Neuronal stem cell (in vitro differentiated cells): ENCODE measurements around the gene CYP19A1.

ENCODE experiments used
- DNase-seq: peaks from one replicate; pipeline ENCODE4 v3.0.0-alpha.2; 2013; ENCODE audit warnings: low spot score
- H2AFZ ChIP-seq: one replicate; pipeline ENCODE4 v1.6.1; 2013; ENCODE audit warnings: mild to moderate bottlenecking, low read length, inconsistent platforms
- H2AK5ac ChIP-seq: 2 replicates; pipeline ENCODE4 v1.6.1; 2013; ENCODE audit warnings: low read depth, mild to moderate bottlenecking, inconsistent platforms, low read length, moderate library complexity, mixed read lengths
- H2BK120ac ChIP-seq: 2 replicates; pipeline ENCODE4 v1.6.1; 2013; ENCODE audit warnings: low read depth, mild to moderate bottlenecking, inconsistent platforms, low read length, moderate library complexity, mixed read lengths
- H2BK12ac ChIP-seq: one replicate; pipeline ENCODE4 v1.6.1; 2013; ENCODE audit warnings: low read length, inconsistent platforms
- H2BK15ac ChIP-seq: 2 replicates; pipeline ENCODE4 v1.6.1; 2013; ENCODE audit warnings: mild to moderate bottlenecking, low read length, inconsistent platforms, mixed read lengths
- H2BK5ac ChIP-seq: one replicate; pipeline ENCODE4 v1.6.1; 2013; ENCODE audit warnings: inconsistent platforms, mild to moderate bottlenecking, low read length, moderate library complexity
- H3K14ac ChIP-seq: one replicate; pipeline ENCODE4 v1.6.1; 2013; ENCODE audit warnings: low read length, inconsistent platforms
- H3K18ac ChIP-seq: 2 replicates; pipeline ENCODE4 v1.6.1; 2013; ENCODE audit warnings: low read length, inconsistent platforms
- H3K23ac ChIP-seq: 2 replicates; pipeline ENCODE4 v1.6.1; 2013; ENCODE audit warnings: low read depth, mild to moderate bottlenecking, mixed read lengths, low read length, inconsistent platforms; ENCODE audit not compliant: poor library complexity
- H3K27ac ChIP-seq: replicated peaks from 3 replicates; pipeline ENCODE4 v1.5.1; 2013; ENCODE audit warnings: low read length, inconsistent platforms
- H3K27me3 ChIP-seq, 3 experiments: 2 replicates each; pipeline ENCODE4 v1.6.1; 2013; ENCODE audit warnings: low read length in 3 of 3, mild to moderate bottlenecking in 2 of 3, inconsistent platforms in 1 of 3, low read depth in 1 of 3, mixed read lengths in 1 of 3, moderate library complexity in 1 of 3; ENCODE audit not compliant: control insufficient read depth in 3 of 3, insufficient read depth in 3 of 3
- H3K36me3 ChIP-seq, 2 donors: replicated peaks in 1 of 2; 2 replicates each; pipeline ENCODE4 v1.6.1; 2013; ENCODE audit warnings: low read length in 2 of 2; ENCODE audit not compliant: control insufficient read depth in 2 of 2, insufficient read depth in 2 of 2
- H3K4ac ChIP-seq: 2 replicates; pipeline ENCODE4 v1.6.1; 2013; ENCODE audit warnings: inconsistent platforms, mild to moderate bottlenecking, low read length, moderate library complexity
- H3K4me1 ChIP-seq, 2 donors: 1 replicate in 1 of 2; 2 replicates in 1 of 2; pipeline ENCODE4 v1.6.1; 2013; ENCODE audit warnings: low read length in 2 of 2, low read depth in 1 of 2; ENCODE audit not compliant: control insufficient read depth in 2 of 2, insufficient read depth in 1 of 2
- H3K4me2 ChIP-seq: one replicate; pipeline ENCODE4 v1.6.1; 2013; ENCODE audit warnings: mild to moderate bottlenecking, low read length, inconsistent platforms; ENCODE audit not compliant: insufficient read depth, poor library complexity, severe bottlenecking
- H3K4me3 ChIP-seq, 2 donors: 2 replicates each; pipeline ENCODE4 v1.5.1; 2013; ENCODE audit warnings: low read length in 2 of 2, mild to moderate bottlenecking in 2 of 2, inconsistent platforms in 1 of 2, moderate library complexity in 1 of 2
- H3K79me1 ChIP-seq: one replicate; pipeline ENCODE4 v1.6.1; 2013; ENCODE audit warnings: low read depth, mild to moderate bottlenecking, inconsistent platforms, low read length, moderate library complexity
- H3K9ac ChIP-seq: one replicate; pipeline ENCODE4 v1.6.1; 2013; ENCODE audit warnings: mild to moderate bottlenecking, low read depth, low read length, inconsistent platforms; ENCODE audit not compliant: poor library complexity
- H3K9me3 ChIP-seq, 2 donors: replicated peaks in 1 of 2; 2 replicates each; pipeline versions ENCODE3 to v1.6.1; 2013; ENCODE audit warnings: low read length in 2 of 2, mild to moderate bottlenecking in 2 of 2, inconsistent platforms in 1 of 2, low read depth in 1 of 2, mixed read lengths in 1 of 2, moderate library complexity in 1 of 2; ENCODE audit not compliant: control insufficient read depth in 2 of 2, insufficient read depth in 1 of 2
- H4K8ac ChIP-seq: one replicate; pipeline ENCODE4 v1.6.1; 2013; ENCODE audit warnings: low read depth, mild to moderate bottlenecking, inconsistent platforms, low read length, moderate library complexity
- H4K91ac ChIP-seq: one replicate; pipeline ENCODE4 v1.6.1; 2013; ENCODE audit warnings: low read length, low read depth, mild to moderate bottlenecking, inconsistent platforms; ENCODE audit not compliant: poor library complexity
- WGBS, 2 donors: extraction: QIAGEN DNeasy Blood & Tissue Kit; methylation state at CpG; one replicate each; pipeline ENCODE4 v1.1.7; 2013; ENCODE audit warnings: missing lambda C conversion rate in 2 of 2, mixed read lengths in 1 of 2; ENCODE audit not compliant: insufficient read length in 2 of 2, insufficient replicate concordance in 1 of 2; ENCODE audit errors: extremely low coverage in 2 of 2; 5-methylcytosine and 5-hydroxymethylcytosine counted together

Gene CYP19A1

DNA sequence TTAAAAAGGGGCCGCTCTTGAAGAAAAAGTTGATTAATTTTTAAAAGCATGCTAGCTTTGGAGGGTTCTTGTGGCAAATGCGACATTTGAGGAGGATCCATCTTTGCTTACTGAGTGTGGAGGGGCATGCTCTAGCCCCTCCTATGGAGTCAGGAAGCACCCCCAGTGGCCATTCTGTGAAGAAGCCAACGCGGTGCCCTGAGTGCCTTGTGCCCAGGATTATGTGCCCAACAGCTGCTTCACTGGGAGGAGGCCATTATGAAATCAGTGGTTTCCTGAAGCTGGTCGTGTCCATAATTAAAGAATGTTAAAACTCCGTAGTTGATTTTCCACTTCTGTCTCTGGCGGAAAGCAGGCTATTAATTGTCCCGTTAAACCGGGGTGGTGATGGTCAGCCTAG lies 174.6 kb downstream of the CYP19A1 start:
- Histone ChIP-seq H3K4me1 (peaks cover 0 to 2% of the 10 kb centered on the region in 2 donors), H3K4me3 (no peak overlapping the region), H3K79me1 (no peaks in the 10 kb centered on the region), H3K27me3 (no peaks in the 10 kb centered on the region), H3K18ac (no peak overlapping the region), H3K9me3 (no peaks in the 10 kb centered on the region), H2BK15ac (no peak overlapping the region), H3K27ac (no peak overlapping the region), H3K36me3 (no peaks in the 10 kb centered on the region), H3K4ac (no peak overlapping the region), H2BK120ac (no peak overlapping the region), H4K8ac (no peak overlapping the region), H3K14ac (no peak overlapping the region), H2BK5ac (no peak overlapping the region), H2AFZ (no peak overlapping the region), H4K91ac (no peak overlapping the region), H3K4me2 (no peak overlapping the region), H3K9ac (no peak overlapping the region), H2AK5ac (no peak overlapping the region), H2BK12ac (no peak overlapping the region), H3K23ac (no peak overlapping the region)
- WGBS, 2 donors, result no CpG with 5 or more reads among the region's 9 CpGs
- no peak for DNase-seq

DNA sequence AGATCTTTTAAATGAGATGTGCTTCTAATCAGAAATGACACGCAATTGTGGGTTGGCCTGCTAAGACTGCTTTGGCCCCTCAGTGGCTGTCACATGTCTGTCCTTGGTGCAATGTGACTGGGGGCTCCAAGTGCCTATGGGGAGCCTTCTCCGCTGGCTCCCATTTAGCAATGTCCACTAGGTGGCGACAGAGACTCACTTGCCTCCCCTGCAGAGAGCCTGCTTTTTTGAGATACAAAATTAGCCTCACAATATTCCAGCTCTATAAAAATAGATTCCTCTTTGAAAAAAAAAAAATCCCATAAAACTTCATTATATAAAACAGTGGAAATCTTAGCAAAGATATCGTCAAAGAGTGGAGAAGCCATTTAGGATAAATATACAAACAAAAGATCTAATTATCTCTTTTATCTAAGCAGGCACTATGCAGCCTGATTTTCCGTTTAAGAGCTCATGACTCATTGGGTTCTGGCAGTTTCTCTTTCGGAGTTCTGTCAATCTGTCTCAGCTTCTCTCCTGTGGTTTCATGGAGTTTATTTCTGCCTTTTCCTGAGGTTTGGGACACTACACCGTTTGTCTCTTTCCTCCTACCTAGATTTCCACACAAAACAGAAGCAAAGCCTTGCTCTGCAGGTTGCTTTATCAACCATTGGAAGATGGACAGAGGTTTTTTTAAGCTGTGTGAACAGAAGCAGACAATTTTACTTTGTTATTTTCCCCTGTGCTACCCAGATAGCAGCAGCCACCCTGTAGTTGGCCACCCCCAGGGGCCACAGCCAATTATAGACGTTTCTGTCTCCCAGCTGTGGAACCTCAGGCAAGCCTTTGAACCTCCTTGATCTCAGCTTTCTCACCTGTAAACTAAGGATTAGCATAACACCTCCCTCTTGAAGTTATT lies 175.3 kb downstream of the CYP19A1 start:
- no peak overlapping the region for H4K91ac ChIP-seq
- no peak overlapping the region for H3K14ac ChIP-seq
- H3K4me1 ChIP-seq, result peaks cover 0 to 2% of the 10 kb centered on the region in 2 donors
- no peak overlapping the region for H3K4ac ChIP-seq
- H3K4me2 ChIP-seq, result no peak overlapping the region
- no peak overlapping the region for H2BK12ac ChIP-seq
- no peak overlapping the region for H3K9ac ChIP-seq
- no peak overlapping the region for H4K8ac ChIP-seq
- no peak overlapping the region for H2AK5ac ChIP-seq
- H3K27me3 ChIP-seq, result no peaks in the 10 kb centered on the region
- no peak overlapping the region for H2BK15ac ChIP-seq
- H3K4me3 ChIP-seq, result no peak overlapping the region
- H3K36me3 ChIP-seq, result no peaks in the 10 kb centered on the region
- no peak overlapping the region for H2BK120ac ChIP-seq
- H2BK5ac ChIP-seq, result no peak overlapping the region
- no peak overlapping the region for H3K18ac ChIP-seq
- H3K9me3 ChIP-seq, result no peaks in the 10 kb centered on the region
- no peak overlapping the region for H3K23ac ChIP-seq
- no peak overlapping the region for H3K27ac ChIP-seq
- H3K79me1 ChIP-seq, result no peaks in the 10 kb centered on the region
- no CpG with 5 or more reads among the region's 8 CpGs for WGBS, 2 donors
- no peak overlapping the region for H2AFZ ChIP-seq
- peak; percentile 71 for DNase-seq

DNA sequence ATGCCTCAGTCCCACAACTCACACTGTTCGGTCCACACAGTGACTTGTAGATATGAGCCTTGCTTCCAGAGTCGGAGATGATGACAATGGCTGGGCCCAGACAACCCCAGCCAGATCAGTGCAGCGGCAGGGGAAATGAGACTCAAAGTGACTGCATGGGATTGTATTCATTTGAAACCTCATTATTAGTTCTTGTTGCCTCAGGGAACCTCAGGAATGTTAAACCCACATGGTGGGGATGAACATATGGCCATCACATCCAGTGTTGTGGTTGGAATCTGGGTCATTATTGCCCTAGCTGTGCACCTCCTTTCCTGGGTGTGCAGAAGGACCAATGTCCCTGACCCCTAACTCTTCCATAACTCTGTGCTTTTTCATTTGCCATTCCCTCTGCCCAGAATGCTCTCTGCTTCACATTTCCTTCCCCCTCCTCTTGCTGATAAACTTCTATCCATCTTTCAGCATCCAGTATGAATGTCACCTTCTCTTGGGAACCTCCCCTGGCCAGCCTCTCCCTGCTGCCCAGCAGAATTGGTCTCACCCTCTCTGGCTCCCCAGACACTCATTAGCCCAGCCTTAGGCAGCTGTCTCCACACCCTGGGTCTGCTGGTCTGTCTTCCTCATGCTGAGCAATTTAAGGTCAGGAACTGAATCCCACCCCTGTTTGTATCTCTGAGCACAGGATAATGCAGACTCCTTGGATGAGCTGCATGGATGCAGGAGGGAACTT lies 176.7 kb downstream of the CYP19A1 start:
- no peaks in the 10 kb centered on the region for H3K79me1 ChIP-seq
- no peak overlapping the region for H4K8ac ChIP-seq
- H2BK5ac ChIP-seq, result no peak overlapping the region
- H3K18ac ChIP-seq, result no peak overlapping the region
- H3K27me3 ChIP-seq, result no peaks in the 10 kb centered on the region
- no peaks in the 10 kb centered on the region for H3K9me3 ChIP-seq
- no peak overlapping the region for H2BK120ac ChIP-seq
- H3K23ac ChIP-seq, result no peak overlapping the region
- no peak overlapping the region for H2BK12ac ChIP-seq
- H3K14ac ChIP-seq, result no peak overlapping the region
- no peak overlapping the region for H2BK15ac ChIP-seq
- DNase-seq, result no peak
- H3K4me1 ChIP-seq, result peaks cover 0 to 2% of the 10 kb centered on the region in 2 donors
- no peak overlapping the region for H3K9ac ChIP-seq
- H3K4ac ChIP-seq, result no peak overlapping the region
- no peak overlapping the region for H2AK5ac ChIP-seq
- no peak overlapping the region for H2AFZ ChIP-seq
- H3K27ac ChIP-seq, result no peak overlapping the region
- WGBS, 2 donors, result no CpG with 5 or more reads among the region's 3 CpGs
- no peak overlapping the region for H4K91ac ChIP-seq
- H3K4me2 ChIP-seq, result no peak overlapping the region
- no peaks in the 10 kb centered on the region for H3K36me3 ChIP-seq
- no peak overlapping the region for H3K4me3 ChIP-seq

DNA sequence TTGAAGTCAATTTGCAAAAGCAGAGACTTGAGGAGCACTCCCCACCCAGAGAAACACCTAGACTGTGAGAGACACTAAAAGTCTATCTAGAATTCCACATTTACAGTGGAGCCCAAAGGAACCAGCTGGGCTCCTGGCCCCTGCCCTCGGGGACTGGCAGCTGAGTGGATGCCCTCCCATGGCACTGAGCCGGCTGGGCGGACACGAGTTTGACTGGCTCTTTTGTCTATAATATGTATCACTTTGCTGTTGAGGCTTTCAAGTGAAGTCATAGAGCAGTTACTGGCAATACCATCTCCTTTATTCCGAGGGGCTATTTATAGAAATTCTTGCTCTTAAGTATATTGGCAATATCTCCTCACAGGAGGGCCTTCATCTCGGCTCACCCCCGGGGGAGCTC lies 177.9 kb downstream of the CYP19A1 start:
- H3K9ac ChIP-seq, result no peak overlapping the region
- H3K27ac ChIP-seq, result no peak overlapping the region
- no peak overlapping the region for H3K14ac ChIP-seq
- H3K23ac ChIP-seq, result no peak overlapping the region
- H2BK12ac ChIP-seq, result no peak overlapping the region
- DNase-seq, result no peak
- no peak overlapping the region for H2BK5ac ChIP-seq
- no CpG with 5 or more reads among the region's 7 CpGs for WGBS, 2 donors
- H4K8ac ChIP-seq, result no peak overlapping the region
- H3K18ac ChIP-seq, result no peak overlapping the region
- no peaks in the 10 kb centered on the region for H3K36me3 ChIP-seq
- no peak overlapping the region for H2BK15ac ChIP-seq
- H3K4me3 ChIP-seq, result no peak overlapping the region
- H3K9me3 ChIP-seq, result no peaks in the 10 kb centered on the region
- no peak overlapping the region for H2AFZ ChIP-seq
- H3K4ac ChIP-seq, result no peak overlapping the region
- no peak overlapping the region for H2BK120ac ChIP-seq
- H2AK5ac ChIP-seq, result no peak overlapping the region
- H3K4me2 ChIP-seq, result no peak overlapping the region
- no peak overlapping the region for H4K91ac ChIP-seq
- H3K79me1 ChIP-seq, result no peaks in the 10 kb centered on the region
- H3K4me1 ChIP-seq, result peaks cover 0 to 2% of the 10 kb centered on the region in 2 donors
- H3K27me3 ChIP-seq, result peaks cover 0 to 3% (median 0%) of the 10 kb centered on the region in 3 experiments
